Aorta (tissue), 5 donors: ENCODE results near the gene CAMSAP2. TPM values are rescaled to one million over a fixed set of nuclear protein-coding genes. Genes with fewer than 3 reads are reported as not detected.

Experiments used
- ATAC-seq: fragments of 200-7000 bp; cut with Tn5 transposase; one replicate; pipeline ENCODE4 v1.9.1; 2022; ENCODE audit warnings: moderate library complexity; ENCODE audit not compliant: low FRiP score
- DNase-seq, 2 donors: peaks; one replicate each; pipeline ENCODE4 v3.0.0-alpha.2; 2020
- H3K27ac ChIP-seq, 2 donors: one replicate each; pipeline ENCODE4 v1.5.1; 2013; ENCODE audit warnings: low read length in 2 of 2, mild to moderate bottlenecking in 2 of 2, moderate library complexity in 2 of 2, control low read depth in 1 of 2, inconsistent platforms in 1 of 2, low read depth in 1 of 2
- H3K27me3 ChIP-seq, 2 donors: one replicate each; pipeline ENCODE4 v1.6.1; 2013; ENCODE audit warnings: control low read depth in 1 of 2, low read length in 1 of 2, mild to moderate bottlenecking in 1 of 2, moderate library complexity in 1 of 2; ENCODE audit not compliant: insufficient read depth in 2 of 2, control insufficient read depth in 1 of 2
- H3K36me3 ChIP-seq, 2 donors: one replicate each; pipeline ENCODE4 v1.6.1; 2013; ENCODE audit warnings: control low read depth in 1 of 2, low read length in 1 of 2, mild to moderate bottlenecking in 1 of 2; ENCODE audit not compliant: insufficient read depth in 2 of 2, control insufficient read depth in 1 of 2
- H3K4me1 ChIP-seq, 2 donors: one replicate each; pipeline ENCODE4 v1.6.1; 2013; ENCODE audit warnings: low read length in 2 of 2, control low read depth in 1 of 2, mild to moderate bottlenecking in 1 of 2, moderate library complexity in 1 of 2; ENCODE audit not compliant: insufficient read depth in 2 of 2, control insufficient read depth in 1 of 2
- H3K4me3 ChIP-seq, 2 donors: one replicate each; pipeline ENCODE4 v1.5.1; 2013; ENCODE audit warnings: low read length in 2 of 2, control low read depth in 1 of 2, mild to moderate bottlenecking in 1 of 2
- H3K9me3 ChIP-seq: one replicate; pipeline ENCODE4 v1.6.1; 2013; ENCODE audit warnings: mild to moderate bottlenecking, low read length; ENCODE audit not compliant: control insufficient read depth
- WGBS, 2 donors: extraction: QIAGEN DNeasy Blood & Tissue Kit; methylation state at CpG; one replicate each; pipeline ENCODE4 v1.1.7; 2013; 5-methylcytosine and 5-hydroxymethylcytosine counted together
- intact Hi-C, 2 donors: fragments of 100-400 bp; cut with DNase I; formaldehyde crosslinking; loops; one replicate each; pipeline versions ENCODE4 v1.14.2 to v1.15.0; 2022
- polyA plus RNA-seq, 2 donors: library from polyadenylated mRNA; stranded (reverse); fragments of 200-250 nt; gene quantifications; one replicate each; pipeline ENCODE4 v1.2.3, GENCODE V29; 2013
- total RNA-seq, 2 donors: library from RNA; stranded (reverse); fragmentation: NEBNext Ultra II Directional; extraction: Animal tissue kit (Norgen Biotek cat#: 25700); gene quantifications; one replicate each; pipeline ENCODE4 v1.2.1, GENCODE V29; 2021
- donor health status: healthy with polysubstance abuse.
- donor health status: Bipolar disorder and iron deficiency.
- donor health status: DM: no; HTN: no; CAD: no.
- donor health status: DM: no; HTN: no; CAD: no.
- donor health status: DM: yes; HTN: yes; CAD: no.

CAMSAP2 gene
- total and polyA plus RNA-seq, 4 donors = 10.1 to 51.9 (median 31.9) TPM

GRCh38 chr1:200836213-200836612, 97.5 kb downstream of the CAMSAP2 start:
- DNase-seq = no peak
- WGBS, 2 donors = 93 to 97% methylated on average over 3 of the region's 3 CpGs
- no peak overlapping the region for H3K4me3 ChIP-seq
- intact Hi-C loops = loop anchor here in 1 of 2 donors (10.0 kb wide), 1 partner anchor 211 kb away; the partner anchor contains the start of gene KIF14
- no peaks in the 10 kb centered on the region for H3K27me3 ChIP-seq
- ATAC-seq = no peak
- no peak overlapping the region for H3K27ac ChIP-seq
- peaks cover 0 to 2% of the 10 kb centered on the region in 2 donors for H3K4me1 ChIP-seq
- no peaks in the 10 kb centered on the region for H3K9me3 ChIP-seq
- H3K36me3 ChIP-seq = no peaks in the 10 kb centered on the region

- Histone ChIP-seq H3K27ac (no peak overlapping the region), H3K9me3 (no peaks in the 10 kb centered on the region), H3K36me3 (no peaks in the 10 kb centered on the region), H3K4me3 (no peak overlapping the region), H3K4me1 (peaks cover 0 to 2% of the 10 kb centered on the region in 2 donors), H3K27me3 (no peaks in the 10 kb centered on the region)
- 41% methylated on average over 2 of the region's 2 CpGs for WGBS, 2 donors
- intact Hi-C loops = loop anchor here in 1 of 2 donors (10.0 kb wide), 1 partner anchor 213 kb away; the partner anchor contains the start of gene KIF14
- no peak for ATAC-seq
- DNase-seq = no peak
Observed at GRCh38 chr1:200837931-200838571, 99.4 kb downstream of the CAMSAP2 start.

- intact Hi-C loops = loop anchor here in 1 of 2 donors (10.0 kb wide), 1 partner anchor 214 kb away; the partner anchor contains the start of gene KIF14
- no peak overlapping the region for H3K27ac ChIP-seq
- ATAC-seq (no peak), DNase-seq (no peak)
- peaks cover 0 to 2% of the 10 kb centered on the region in 2 donors for H3K4me1 ChIP-seq
- H3K4me3 ChIP-seq = no peak overlapping the region
- 70 to 76% methylated on average over 3 of the region's 3 CpGs for WGBS, 2 donors
- H3K36me3 ChIP-seq = no peaks in the 10 kb centered on the region
- H3K27me3 ChIP-seq = no peaks in the 10 kb centered on the region
- H3K9me3 ChIP-seq = no peaks in the 10 kb centered on the region
Observed at GRCh38 chr1:200838676-200839445, 100.2 kb downstream of the CAMSAP2 start.

GRCh38 chr1:200845360-200845759, 106.7 kb downstream of the CAMSAP2 start:
- 90 to 93% methylated on average over 4 of the region's 4 CpGs for WGBS, 2 donors

GRCh38 chr1:200846398-200846797, 107.7 kb downstream of the CAMSAP2 start:
- Histone ChIP-seq H3K9me3 (no peaks in the 10 kb centered on the region), H3K27me3 (no peaks in the 10 kb centered on the region), H3K4me1 (no peaks in the 10 kb centered on the region), H3K36me3 (peaks cover 6 to 10% of the 10 kb centered on the region in 2 donors), H3K27ac (no peak overlapping the region), H3K4me3 (no peak overlapping the region)
- intact Hi-C loops = no loop called here
- ATAC-seq (no peak), DNase-seq (no peak)
- 86 to 91% methylated on average over 1 of the region's 1 CpG for WGBS, 2 donors

More at GRCh38 chr1:200845360-200845759, 106.7 kb downstream of the CAMSAP2 start:
- Histone ChIP-seq H3K36me3 (peaks cover 6 to 10% of the 10 kb centered on the region in 2 donors), H3K4me1 (no peaks in the 10 kb centered on the region), H3K9me3 (no peaks in the 10 kb centered on the region), H3K27ac (no peak overlapping the region), H3K4me3 (no peak overlapping the region), H3K27me3 (no peaks in the 10 kb centered on the region)
- intact Hi-C loops = no loop called here
- DNase-seq (no peak), ATAC-seq (no peak)

GRCh38 chr1:200849430-200849829, 110.7 kb downstream of the CAMSAP2 start:
- DNase-seq (no peak), ATAC-seq (no peak)
- 84 to 90% methylated on average over 6 of the region's 6 CpGs for WGBS, 2 donors
- intact Hi-C loops = no loop called here
- Histone ChIP-seq H3K9me3 (no peaks in the 10 kb centered on the region), H3K36me3 (peaks cover 8 to 10% of the 10 kb centered on the region in 2 donors), H3K27ac (no peak overlapping the region), H3K27me3 (no peaks in the 10 kb centered on the region), H3K4me3 (no peak overlapping the region), H3K4me1 (no peaks in the 10 kb centered on the region)

- H3K36me3 ChIP-seq = peaks cover 6 to 7% of the 10 kb centered on the region in 2 donors
- intact Hi-C loops = no loop called here
- no peak for ATAC-seq
- no peaks in the 10 kb centered on the region for H3K27me3 ChIP-seq
- H3K9me3 ChIP-seq = no peaks in the 10 kb centered on the region
- no peak overlapping the region for H3K4me3 ChIP-seq
- H3K4me1 ChIP-seq = no peaks in the 10 kb centered on the region
- no peak overlapping the region for H3K27ac ChIP-seq
- no peak for DNase-seq
Observed at GRCh38 chr1:200850554-200850953, 111.9 kb downstream of the CAMSAP2 start.

DNA sequence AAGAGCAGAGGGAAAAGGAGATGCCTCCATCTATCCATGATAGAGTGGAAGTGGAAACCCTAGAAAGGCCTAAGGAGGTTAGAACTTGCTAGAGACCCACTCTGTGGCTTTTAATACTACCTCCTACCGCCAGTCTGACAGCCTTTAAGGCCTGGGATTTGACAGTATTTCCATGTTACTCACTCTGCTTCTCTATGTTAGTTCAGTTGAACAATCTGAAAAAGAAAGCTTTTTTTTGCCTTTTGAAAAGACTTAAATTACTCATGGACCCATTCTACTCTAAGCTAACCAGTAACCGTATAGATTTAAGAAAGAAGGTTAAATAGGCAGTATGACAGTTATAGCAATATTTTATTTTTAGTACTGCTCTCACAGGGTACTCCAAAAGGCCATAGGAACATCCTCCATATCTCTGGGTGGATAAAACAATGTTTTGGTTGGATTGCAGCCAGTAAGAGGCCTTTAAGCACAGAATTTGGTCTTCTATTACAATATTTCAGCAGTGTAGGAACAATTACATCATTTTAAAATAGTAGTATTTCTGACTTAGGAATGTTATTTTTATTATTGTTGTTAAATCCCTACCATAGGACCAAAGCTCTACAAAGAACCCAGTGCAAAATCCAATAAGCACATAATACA, 118.1 kb downstream of the CAMSAP2 start:
- 60 to 66% methylated on average over 2 of the region's 2 CpGs for WGBS, 2 donors
- no peaks in the 10 kb centered on the region for H3K27me3 ChIP-seq
- no peak overlapping the region for H3K27ac ChIP-seq
- no peaks in the 10 kb centered on the region for H3K4me1 ChIP-seq
- DNase-seq (no peak), ATAC-seq (no peak)
- intact Hi-C loops = no loop called here
- no peak overlapping the region for H3K4me3 ChIP-seq
- H3K36me3 ChIP-seq = peaks cover 5 to 8% of the 10 kb centered on the region in 2 donors
- no peaks in the 10 kb centered on the region for H3K9me3 ChIP-seq
